PC-3 (cell line): Measurements from ENCODE around the gene FAM149A. TPM values are rescaled to one million over a fixed set of nuclear protein-coding genes. Genes with fewer than 3 reads are reported as not detected.

Experiments used
- ATAC-seq: fragments of 200-7000 bp; cut with Tn5 transposase; 2 replicates; pipeline ENCODE4 v1.9.1; 2020; ENCODE audit warnings: mild to moderate bottlenecking, moderate library complexity
- BruUV-seq: library from RNA; stranded (reverse); fragments of 400-500 nt; replicated peaks from 2 replicates; lab custom pipeline; 2021; lab: Mats Ljungman, UMichigan
- CTCF ChIA-PET: fragments of 300-600 bp; sonication (Branson Sonifier 250); formaldehyde crosslinking; loops from one replicate; lab custom pipeline; 2022; ENCODE audit warnings: antibody characterized with exemption; lab: Charles Lee
- POLR2A ChIA-PET: fragments of 300-600 bp; sonication (Branson Sonifier 250); formaldehyde crosslinking; loops from one replicate; lab custom pipeline; 2022; ENCODE audit warnings: antibody characterized with exemption; ENCODE audit not compliant: unreplicated experiment; lab: Charles Lee
- DNase-seq: peaks from one replicate; pipeline ENCODE4 v3.0.0-alpha.2; 2015
- H2AFZ ChIP-seq: fragments of 300-600 bp; sonication (generic); 2 replicates; pipeline ENCODE4 v1.6.0; 2016; ENCODE audit warnings: antibody characterized with exemption, low read length
- H3F3A ChIP-seq: fragments of 300-600 bp; sonication (generic); one replicate; pipeline ENCODE4 v1.6.0; 2017; ENCODE audit warnings: antibody characterized with exemption, low read length, control low read depth, mild to moderate bottlenecking; ENCODE audit not compliant: unreplicated experiment
- H3K27ac ChIP-seq: fragments of 300-600 bp; sonication (generic); 2 replicates; pipeline ENCODE4 v1.5.1; 2016; ENCODE audit warnings: mild to moderate bottlenecking, low read length
- H3K27me3 ChIP-seq: fragments of 300-600 bp; sonication (generic); 2 replicates; pipeline ENCODE4 v1.6.1; 2016; ENCODE audit warnings: low read length, mixed read lengths
- H3K36me3 ChIP-seq: fragments of 300-600 bp; sonication (generic); 2 replicates; pipeline ENCODE4 v1.6.1; 2016; ENCODE audit warnings: low read depth, mixed run types, low read length, mixed read lengths
- H3K4me1 ChIP-seq: fragments of 300-600 bp; sonication (generic); 2 replicates; pipeline ENCODE4 v1.5.1; 2016; ENCODE audit warnings: low read length; ENCODE audit not compliant: insufficient read depth
- H3K4me2 ChIP-seq: fragments of 300-600 bp; sonication (generic); 2 replicates; pipeline ENCODE4 v1.6.0; 2016; ENCODE audit warnings: low read length
- H3K4me3 ChIP-seq: fragments of 300-600 bp; sonication (generic); 2 replicates; pipeline ENCODE4 v1.5.1; 2016; ENCODE audit warnings: mild to moderate bottlenecking, low read length, mixed read lengths
- H3K79me2 ChIP-seq: fragments of 300-600 bp; sonication (generic); 2 replicates; pipeline ENCODE4 v1.6.1; 2017; ENCODE audit warnings: low read length, mixed read lengths
- H3K9ac ChIP-seq: fragments of 300-600 bp; sonication (generic); 2 replicates; pipeline ENCODE4 v1.6.0; 2016; ENCODE audit warnings: mild to moderate bottlenecking, low read length
- H3K9me2 ChIP-seq: fragments of 300-600 bp; sonication (generic); replicated peaks from 2 replicates; pipeline ENCODE4 v1.6.1; 2016; ENCODE audit warnings: mixed run types, low read length, mixed read lengths
- H3K9me3 ChIP-seq: fragments of 300-600 bp; sonication (generic); 2 replicates; pipeline ENCODE4 v1.6.1; 2016; ENCODE audit warnings: low read length, mixed read lengths
- H4K20me1 ChIP-seq: fragments of 300-600 bp; sonication (generic); 2 replicates; pipeline ENCODE4 v1.6.1; 2016; ENCODE audit warnings: low read length, mixed read lengths
- CTCF ChIP-seq: fragments of 300-600 bp; sonication (generic); conservative IDR thresholded peaks from 2 replicates; pipeline ENCODE4 v1.5.1; 2017; ENCODE audit warnings: antibody characterized with exemption, low read depth, mild to moderate bottlenecking, low read length
- EZH2 ChIP-seq: fragments of 300-600 bp; sonication (generic); IDR thresholded peaks from one replicate; pipeline ENCODE4 v1.6.1; 2017; ENCODE audit warnings: antibody characterized with exemption, mild to moderate bottlenecking, low read length; ENCODE audit not compliant: unreplicated experiment
- EZH2phosphoT487 ChIP-seq: fragments of 300-600 bp; sonication (generic); IDR thresholded peaks from 2 replicates; pipeline ENCODE4 v1.6.1; 2018; ENCODE audit warnings: mild to moderate bottlenecking, antibody characterized with exemption, low read length, borderline replicate concordance
- intact Hi-C: fragments of 100-400 bp; cut with micrococcal nuclease; formaldehyde crosslinking; loops from 2 replicates; pipeline ENCODE4 v1.9.0; 2023
- total RNA-seq: library from RNA; depleted of rRNA; stranded (reverse); fragments of >200 nt; gene quantifications from 2 replicates; pipeline ENCODE4 v1.2.3, GENCODE V29; 2014

Gene FAM149A
- total RNA-seq, 1 experiment from 2014 or later = 0.22 TPM

GRCh38 chr4:186068581-186069348, 35.7 kb upstream of the FAM149A start, which contains the start of gene TLR3:
TLR3 (plus strand) TSS chr4:186069156; CDS start chr4:186076620, 7,464 bp downstream.
- Histone ChIP-seq H3K27ac (no peak within 1 kb of the TSS), H3K9me2 (no peaks in the 10 kb centered on the region), H3K9ac (no peak within 1 kb of the TSS), H3K4me2 (peak within 1 kb of the TSS; percentile 88), H3F3A (no peaks in the 10 kb centered on the region), H3K4me1 (peaks cover 8% of the 10 kb centered on the region; the same call in 1 of the 2 replicates), H4K20me1 (no peaks in the 10 kb centered on the region), H3K9me3 (no peaks in the 10 kb centered on the region), H3K36me3 (no peaks in the 10 kb centered on the region), H3K79me2 (no peaks in the 10 kb centered on the region), H2AFZ (peak within 1 kb of the TSS; percentile 92), H3K4me3 (peak within 1 kb of the TSS; percentile 68), H3K27me3 (no peaks in the 10 kb centered on the region)
- intact Hi-C loops = loop anchor here (1.0 kb wide), 1 partner anchor 69 kb away; no protein-coding TSS in a partner anchor
- POLR2A ChIA-PET = interaction anchor here (0.6 kb wide), 1 partner anchor 405 kb away, joined by 4 read pairs; no protein-coding TSS in a partner anchor
- CTCF ChIA-PET = interaction anchor here (2.2 kb wide), 1 partner anchor 69 kb away, joined by 11 read pairs; no protein-coding TSS in a partner anchor
- ATAC-seq = peak; percentile 54
- peak; percentile 20 for DNase-seq
- BruUV-seq = no TSS peak
- TF ChIP-seq EZH2phosphoT487 (no peak), CTCF (no peak), EZH2 (no peak)

- no TSS peak for BruUV-seq
- Histone ChIP-seq H3K4me2 (peak overlapping the region; percentile 88; the same call in 1 of the 2 replicates), H3K4me3 (peak overlapping the region; percentile 68; the same call in 1 of the 2 replicates), H3K9ac (no peak overlapping the region), H3K36me3 (no peaks in the 10 kb centered on the region), H4K20me1 (no peaks in the 10 kb centered on the region), H3K27me3 (no peaks in the 10 kb centered on the region), H3K9me3 (no peaks in the 10 kb centered on the region), H3K27ac (no peak overlapping the region), H2AFZ (peak overlapping the region; percentile 92), H3K79me2 (no peaks in the 10 kb centered on the region), H3K9me2 (no peaks in the 10 kb centered on the region), H3K4me1 (peaks cover 8% of the 10 kb centered on the region; the same call in 1 of the 2 replicates), H3F3A (no peaks in the 10 kb centered on the region)
- TF ChIP-seq CTCF (no peak), EZH2 (no peak), EZH2phosphoT487 (no peak)
- ChIA-PET CTCF (no interaction called here), POLR2A (no interaction called here)
- DNase-seq (no peak), ATAC-seq (no peak)
- intact Hi-C loops = no loop called here
Observed at GRCh38 chr4:186069729-186070128, 34.8 kb upstream of the FAM149A start.
